ENCODE data around the gene ALOX15B. TPM values are rescaled to one million over a fixed set of nuclear protein-coding genes. Genes with fewer than 3 reads are reported as not detected.

The ALOX15B gene
- total and polyA plus RNA-seq, 10 donors = 0.13 to 7.8 (median 2.7) TPM

- 4 to 14% (median 5%) methylated on average over 12 to 18 of the region's 18 CpGs for WGBS, 5 donors
- Histone ChIP-seq H3K9me3 (no peaks in the 10 kb centered on the region), H3K27ac (no peak within 1 kb of the TSS), H3K4me1 (peaks cover 6 to 25% (median 17%) of the 10 kb centered on the region in 6 donors), H3K36me3 (no peaks in the 10 kb centered on the region), H3K27me3 (replicated peaks in 1 of 7) (peaks cover 11 to 83% (median 33%) of the 10 kb centered on the region in 7 donors), H3K4me3 (peak within 1 kb of the TSS in 6 of 8 donors; percentile 1 to 59 (median 18))
- TF ChIP-seq POLR2AphosphoS5 (IDR thresholded peaks at IDR 0.05) = no peak
- no peak for TF ChIP-seq CTCF (IDR thresholded peaks at IDR 0.05 in 8 of 11, conservative IDR thresholded peaks at IDR 0.05 in 3 of 11)
- TF ChIP-seq POLR2A (IDR thresholded peaks at IDR 0.05) = no peak
- intact Hi-C loops (cut with DNase I; ENCODE audit: low total_unique reads) = no loop called here
- DNase-seq = peak; percentile 87
These were observed 36.7 kb upstream of the ALOX15B start, which contains the start of gene GUCY2D for GRCh38 chr17:8001976-8002720. TSS of gene GUCY2D (plus strand) at chr17:8002615. CDS start at chr17:8003048, 433 bp downstream.

- WGBS, 5 donors = 2 to 37% (median 21%) methylated on average over 17 to 92 of the region's 92 CpGs
- intact Hi-C loops (cut with DNase I; ENCODE audit: low total_unique reads) = no loop called here
- peaks cover 11 to 83% (median 33%) of the 10 kb centered on the region in 7 donors for H3K27me3 ChIP-seq (replicated peaks in 1 of 7)
- H3K27ac ChIP-seq = no peak overlapping the region
- no peak for DNase-seq
- H3K4me3 ChIP-seq = peak overlapping the region in 6 of 8 donors; percentile 1 to 59 (median 18)
- H3K4me1 ChIP-seq = peaks cover 6 to 22% (median 17%) of the 10 kb centered on the region in 6 donors
- no peaks in the 10 kb centered on the region for H3K9me3 ChIP-seq
- H3K36me3 ChIP-seq = no peaks in the 10 kb centered on the region
- TF ChIP-seq POLR2A (IDR thresholded peaks at IDR 0.05) (no peak), CTCF (IDR thresholded peaks at IDR 0.05 in 8 of 11, conservative IDR thresholded peaks at IDR 0.05 in 3 of 11) (no peak), POLR2AphosphoS5 (IDR thresholded peaks at IDR 0.05) (no peak)
These were observed 35.9 kb upstream of the ALOX15B start for GRCh38 chr17:8002721-8003593.

- peak; percentile 31 for DNase-seq
- TF ChIP-seq POLR2A (IDR thresholded peaks at IDR 0.05) (no peak), CTCF (IDR thresholded peaks at IDR 0.05 in 8 of 11, conservative IDR thresholded peaks at IDR 0.05 in 3 of 11) (no peak), POLR2AphosphoS5 (IDR thresholded peaks at IDR 0.05) (no peak)
- 63 to 99% (median 68%) methylated on average over 13 to 44 of the region's 44 CpGs for WGBS, 5 donors
- no peak overlapping the region for H3K27ac ChIP-seq
- H3K27me3 ChIP-seq (replicated peaks in 1 of 7) = peaks cover 11 to 79% (median 33%) of the 10 kb centered on the region in 7 donors
- peak overlapping the region in 1 of 8 donors; percentile 59 for H3K4me3 ChIP-seq
- intact Hi-C loops (cut with DNase I; ENCODE audit: low total_unique reads) = no loop called here
- no peaks in the 10 kb centered on the region for H3K9me3 ChIP-seq
- H3K4me1 ChIP-seq = peaks cover 6 to 22% (median 17%) of the 10 kb centered on the region in 6 donors
- H3K36me3 ChIP-seq = no peaks in the 10 kb centered on the region
These were observed 35.2 kb upstream of the ALOX15B start for GRCh38 chr17:8003594-8004181.
